Chondrocyte (in vitro differentiated cells): ENCODE results near the gene GRIN3B. TPM values are rescaled to one million over a fixed set of nuclear protein-coding genes. Genes with fewer than 3 reads are reported as not detected.

Experiments used
- DNase-seq: peaks from one replicate; pipeline ENCODE4 v3.0.0; 2021; ENCODE audit warnings: mixed read lengths, low spot score
- H3K27ac Mint-ChIP-seq: one replicate; pipeline ENCODE4 v1.8.0; 2021; ENCODE audit warnings: mild to moderate bottlenecking, moderate library complexity, mixed read lengths; ENCODE audit not compliant: unreplicated experiment
- H3K27me3 Mint-ChIP-seq: 2 replicates; pipeline ENCODE4 v1.8.0; 2021; ENCODE audit warnings: low read depth, mixed read lengths
- H3K36me3 Mint-ChIP-seq: 2 replicates; pipeline ENCODE4 v1.8.0; 2021; ENCODE audit warnings: low read depth, mixed read lengths
- H3K4me1 Mint-ChIP-seq: 2 replicates; pipeline ENCODE4 v1.8.0; 2021; ENCODE audit warnings: low read depth, mild to moderate bottlenecking, mixed read lengths
- H3K4me3 Mint-ChIP-seq: one replicate; pipeline ENCODE4 v1.8.0; 2021; ENCODE audit warnings: mild to moderate bottlenecking, moderate library complexity, mixed read lengths; ENCODE audit not compliant: unreplicated experiment
- H3K9me3 Mint-ChIP-seq: 2 replicates; pipeline ENCODE4 v1.8.0; 2021; ENCODE audit warnings: low read depth, mixed read lengths
- CTCF ChIP-seq: fragments of 200-600 bp; sonication (generic); IDR thresholded peaks from 2 replicates; pipeline ENCODE4 v1.5.0; 2021; ENCODE audit warnings: antibody characterized with exemption, mild to moderate bottlenecking, moderate library complexity
- total RNA-seq: library from RNA; stranded (reverse); gene quantifications from 3 replicates; pipeline ENCODE4 v1.2.1, GENCODE V29; 2021

The GRIN3B gene
- total RNA-seq, 1 donor from 2014 or later, result 0.67 TPM

DNA sequence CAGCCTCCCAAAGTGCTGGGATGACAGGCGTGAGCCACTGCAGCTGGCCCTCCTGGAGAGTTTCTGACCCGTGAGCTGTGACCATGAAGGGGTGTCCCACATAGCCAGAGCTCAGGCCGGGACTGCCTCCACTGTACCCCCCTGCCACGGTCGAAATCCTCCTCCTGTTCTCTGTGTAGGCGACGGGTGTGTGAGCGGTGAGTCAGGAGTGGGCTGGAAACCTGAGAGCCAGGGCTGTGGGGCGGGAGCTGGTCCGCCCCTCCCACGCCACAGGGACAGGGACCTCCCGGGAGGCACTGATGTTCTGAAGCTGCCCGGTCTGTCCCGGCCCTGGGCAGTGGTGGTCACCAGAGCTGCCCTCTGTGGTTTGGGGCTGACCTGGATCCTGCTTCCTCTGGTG, 12.1 kb upstream of the GRIN3B start:
- peaks cover 8% of the 10 kb centered on the region for H3K36me3 Mint-ChIP-seq
- TF ChIP-seq CTCF, result no peak
- H3K4me3 Mint-ChIP-seq, result no peak overlapping the region
- no peaks in the 10 kb centered on the region for H3K27me3 Mint-ChIP-seq
- H3K27ac Mint-ChIP-seq, result no peak overlapping the region
- H3K4me1 Mint-ChIP-seq, result peaks cover 12% of the 10 kb centered on the region
- no peaks in the 10 kb centered on the region for H3K9me3 Mint-ChIP-seq
- no peak for DNase-seq

- no peak overlapping the region for H3K27ac Mint-ChIP-seq
- no peaks in the 10 kb centered on the region for H3K27me3 Mint-ChIP-seq
- no peak for TF ChIP-seq CTCF
- H3K4me3 Mint-ChIP-seq, result no peak overlapping the region
- H3K4me1 Mint-ChIP-seq, result peaks cover 12% of the 10 kb centered on the region
- H3K36me3 Mint-ChIP-seq, result peaks cover 10% of the 10 kb centered on the region
- H3K9me3 Mint-ChIP-seq, result no peaks in the 10 kb centered on the region
- no peak for DNase-seq
Measured at GRCh38 chr19:988510-988909, 11.7 kb upstream of the GRIN3B start.

- Mint-ChIP-seq H3K4me3 (no peak overlapping the region), H3K36me3 (peaks cover 10% of the 10 kb centered on the region), H3K27me3 (no peaks in the 10 kb centered on the region), H3K27ac (no peak overlapping the region), H3K4me1 (peaks cover 10% of the 10 kb centered on the region), H3K9me3 (no peaks in the 10 kb centered on the region)
- no peak for DNase-seq
- TF ChIP-seq CTCF, result peak; percentile 66
Measured at GRCh38 chr19:989381-990081, 10.7 kb upstream of the GRIN3B start.

DNA sequence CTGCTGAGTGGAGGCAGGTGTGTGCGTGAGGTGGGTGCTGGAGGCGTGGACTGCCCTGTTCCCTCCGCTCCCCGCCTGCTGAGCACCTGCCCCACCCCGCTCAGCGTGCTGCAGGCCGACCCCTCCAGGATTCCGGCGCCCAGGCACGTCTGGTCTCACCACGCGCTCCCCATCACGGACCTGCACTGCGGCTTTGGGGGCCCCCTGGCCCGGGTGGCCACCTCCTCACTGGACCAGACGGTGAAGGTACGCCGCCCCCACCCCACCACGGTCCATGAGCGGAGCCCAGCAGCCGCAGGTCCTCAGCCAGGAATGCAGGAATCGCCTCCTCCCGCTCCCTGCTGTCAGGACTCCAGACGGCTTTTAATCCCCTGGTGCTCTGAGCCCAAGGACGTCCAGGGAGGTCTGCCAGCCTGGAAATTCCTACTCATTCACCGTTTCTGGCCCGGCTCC, 10.1 kb upstream of the GRIN3B start:
- Mint-ChIP-seq H3K27me3 (no peaks in the 10 kb centered on the region), H3K4me1 (peaks cover 3% of the 10 kb centered on the region), H3K36me3 (peaks cover 10% of the 10 kb centered on the region), H3K27ac (no peak overlapping the region), H3K4me3 (no peak overlapping the region), H3K9me3 (no peaks in the 10 kb centered on the region)
- DNase-seq, result peak; percentile 94
- TF ChIP-seq CTCF, result no peak

GRCh38 chr19:990746-991145, 9.5 kb upstream of the GRIN3B start:
- peaks cover 10% of the 10 kb centered on the region for H3K36me3 Mint-ChIP-seq
- peak; percentile 90 for DNase-seq
- no peak overlapping the region for H3K27ac Mint-ChIP-seq
- H3K4me1 Mint-ChIP-seq, result no peaks in the 10 kb centered on the region
- no peaks in the 10 kb centered on the region for H3K9me3 Mint-ChIP-seq
- no peak for TF ChIP-seq CTCF
- H3K4me3 Mint-ChIP-seq, result no peak overlapping the region
- no peaks in the 10 kb centered on the region for H3K27me3 Mint-ChIP-seq
